ENCODE results near the gene GSAP.

DNA sequence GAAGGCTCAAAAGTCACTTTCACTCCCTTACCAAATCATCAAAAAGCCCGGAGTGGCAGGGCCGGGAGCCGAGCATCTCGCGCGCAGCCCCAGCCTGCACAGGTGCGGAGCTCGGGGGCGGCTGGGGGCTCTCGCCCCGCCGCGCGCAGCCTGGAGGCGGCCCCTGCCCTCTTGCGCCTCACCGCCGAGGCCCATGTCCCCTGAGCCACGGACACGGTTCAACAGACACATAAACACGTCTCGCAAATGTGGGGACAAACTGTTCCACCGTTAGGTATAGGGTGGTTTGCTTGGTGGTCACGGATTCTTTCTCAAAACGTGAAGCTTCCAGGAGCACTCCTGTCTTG lies 700 bp downstream of the GSAP start:
- TF ChIP-seq POLR2A (IDR thresholded peaks at IDR 0.05; ENCODE audit: low read depth, low read length) (no peak), EZH2 (IDR thresholded peaks at IDR 0.05; ENCODE audit: borderline replicate concordance, low read depth, low read length, severe bottlenecking) (no peak), JUN (IDR thresholded peaks at IDR 0.05; ENCODE audit: borderline replicate concordance, insufficient read depth, insufficient read length, low read depth) (no peak), POLR2AphosphoS5 (IDR thresholded peaks at IDR 0.05; ENCODE audit: insufficient read depth, low read depth, low read length) (no peak), GATA2 (IDR thresholded peaks at IDR 0.05; ENCODE audit: insufficient read depth, insufficient read length, low read depth, low read length) (no peak), MYC (IDR thresholded peaks at IDR 0.05; ENCODE audit: low read depth, low read length) (no peak), FOS (IDR thresholded peaks at IDR 0.05; ENCODE audit: borderline replicate concordance, insufficient read depth, low read length) (no peak)
- TF ChIP-seq, protein P1, sequence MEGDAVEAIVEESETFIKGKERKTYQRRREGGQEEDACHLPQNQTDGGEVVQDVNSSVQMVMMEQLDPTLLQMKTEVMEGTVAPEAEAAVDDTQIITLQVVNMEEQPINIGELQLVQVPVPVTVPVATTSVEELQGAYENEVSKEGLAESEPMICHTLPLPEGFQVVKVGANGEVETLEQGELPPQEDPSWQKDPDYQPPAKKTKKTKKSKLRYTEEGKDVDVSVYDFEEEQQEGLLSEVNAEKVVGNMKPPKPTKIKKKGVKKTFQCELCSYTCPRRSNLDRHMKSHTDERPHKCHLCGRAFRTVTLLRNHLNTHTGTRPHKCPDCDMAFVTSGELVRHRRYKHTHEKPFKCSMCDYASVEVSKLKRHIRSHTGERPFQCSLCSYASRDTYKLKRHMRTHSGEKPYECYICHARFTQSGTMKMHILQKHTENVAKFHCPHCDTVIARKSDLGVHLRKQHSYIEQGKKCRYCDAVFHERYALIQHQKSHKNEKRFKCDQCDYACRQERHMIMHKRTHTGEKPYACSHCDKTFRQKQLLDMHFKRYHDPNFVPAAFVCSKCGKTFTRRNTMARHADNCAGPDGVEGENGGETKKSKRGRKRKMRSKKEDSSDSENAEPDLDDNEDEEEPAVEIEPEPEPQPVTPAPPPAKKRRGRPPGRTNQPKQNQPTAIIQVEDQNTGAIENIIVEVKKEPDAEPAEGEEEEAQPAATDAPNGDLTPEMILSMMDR (IDR thresholded peaks at IDR 0.05; ENCODE audit: extremely low read depth in 1 of 2, insufficient read depth in 1 of 2, low read depth in 1 of 2, low read length in 2 of 2): no peak
- TF ChIP-seq, protein P2, sequence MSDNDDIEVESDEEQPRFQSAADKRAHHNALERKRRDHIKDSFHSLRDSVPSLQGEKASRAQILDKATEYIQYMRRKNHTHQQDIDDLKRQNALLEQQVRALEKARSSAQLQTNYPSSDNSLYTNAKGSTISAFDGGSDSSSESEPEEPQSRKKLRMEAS (IDR thresholded peaks at IDR 0.05; ENCODE audit: insufficient read depth, insufficient read length): no peak

Data from endothelial cell of umbilical vein (primary cell).